Keratinocyte (primary cell): ENCODE measurements around the gene CACNG4.

Experiments used
- CTCF ChIP-seq, 3 experiments: IDR thresholded peaks in 1 of 3; conservative IDR thresholded peaks in 1 of 3; optimal IDR thresholded peaks in 1 of 3; 2 replicates in 2 of 3; 3 replicates in 1 of 3; pipeline versions ENCODE3 to v1.5.1; 2011; ENCODE audit warnings: low read length in 3 of 3, mild to moderate bottlenecking in 3 of 3, moderate library complexity in 2 of 3, control low read depth in 1 of 3, inconsistent platforms in 1 of 3; ENCODE audit not compliant: insufficient read depth in 2 of 3; ENCODE audit errors: extremely low read depth in 1 of 3
- EZH2 ChIP-seq: IDR thresholded peaks from one replicate; pipeline ENCODE4 v1.6.1; 2012; ENCODE audit warnings: inconsistent platforms, mild to moderate bottlenecking, low read length, moderate library complexity

GRCh38 chr17:66995944-66996343 lies 31.4 kb downstream of the CACNG4 start:
- TF ChIP-seq CTCF (optimal IDR thresholded peaks at IDR 0.05 in 1 of 3, IDR thresholded peaks at IDR 0.05 in 1 of 3, conservative IDR thresholded peaks at IDR 0.05 in 1 of 3; ENCODE audit: extremely low read depth in 1 of 3, insufficient read depth in 2 of 3, low read length in 3 of 3) (no peak), EZH2 (no peak)
